GM20000 (cell line): ENCODE measurements around the gene REV1.

Experiments used
- DNase-seq: peaks from one replicate; pipeline ENCODE4 v3.0.0; 2012; ENCODE audit warnings: low spot score
- TF ChIP-seq, protein P1 (sequence below): IDR thresholded peaks from 2 replicates; pipeline ENCODE4 v1.5.1; 2012; ENCODE audit warnings: mild to moderate bottlenecking, control low read depth; ENCODE audit errors: extremely low read depth, missing control alignments

Gene REV1

DNA sequence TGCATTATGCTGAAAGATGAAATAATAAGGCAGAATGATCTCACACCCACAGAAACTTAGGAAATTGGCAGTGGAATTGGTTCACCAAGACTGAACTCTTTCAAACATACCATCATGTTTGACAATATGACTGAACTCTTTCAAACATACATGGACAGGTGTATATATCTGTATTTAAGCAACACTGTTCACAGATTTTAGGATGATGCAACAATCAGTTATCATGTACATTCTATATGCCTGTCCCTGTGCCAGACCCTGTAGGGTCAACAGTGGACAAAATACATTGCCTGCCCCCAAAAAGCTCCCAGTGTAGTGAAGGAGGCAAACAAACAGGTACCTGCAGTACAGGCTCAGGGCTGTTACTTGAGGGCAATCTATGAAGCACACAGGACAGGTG lies 2.9 kb upstream of the REV1 start:
- no peak for DNase-seq
- TF ChIP-seq, protein P1, sequence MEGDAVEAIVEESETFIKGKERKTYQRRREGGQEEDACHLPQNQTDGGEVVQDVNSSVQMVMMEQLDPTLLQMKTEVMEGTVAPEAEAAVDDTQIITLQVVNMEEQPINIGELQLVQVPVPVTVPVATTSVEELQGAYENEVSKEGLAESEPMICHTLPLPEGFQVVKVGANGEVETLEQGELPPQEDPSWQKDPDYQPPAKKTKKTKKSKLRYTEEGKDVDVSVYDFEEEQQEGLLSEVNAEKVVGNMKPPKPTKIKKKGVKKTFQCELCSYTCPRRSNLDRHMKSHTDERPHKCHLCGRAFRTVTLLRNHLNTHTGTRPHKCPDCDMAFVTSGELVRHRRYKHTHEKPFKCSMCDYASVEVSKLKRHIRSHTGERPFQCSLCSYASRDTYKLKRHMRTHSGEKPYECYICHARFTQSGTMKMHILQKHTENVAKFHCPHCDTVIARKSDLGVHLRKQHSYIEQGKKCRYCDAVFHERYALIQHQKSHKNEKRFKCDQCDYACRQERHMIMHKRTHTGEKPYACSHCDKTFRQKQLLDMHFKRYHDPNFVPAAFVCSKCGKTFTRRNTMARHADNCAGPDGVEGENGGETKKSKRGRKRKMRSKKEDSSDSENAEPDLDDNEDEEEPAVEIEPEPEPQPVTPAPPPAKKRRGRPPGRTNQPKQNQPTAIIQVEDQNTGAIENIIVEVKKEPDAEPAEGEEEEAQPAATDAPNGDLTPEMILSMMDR = no peak

DNA sequence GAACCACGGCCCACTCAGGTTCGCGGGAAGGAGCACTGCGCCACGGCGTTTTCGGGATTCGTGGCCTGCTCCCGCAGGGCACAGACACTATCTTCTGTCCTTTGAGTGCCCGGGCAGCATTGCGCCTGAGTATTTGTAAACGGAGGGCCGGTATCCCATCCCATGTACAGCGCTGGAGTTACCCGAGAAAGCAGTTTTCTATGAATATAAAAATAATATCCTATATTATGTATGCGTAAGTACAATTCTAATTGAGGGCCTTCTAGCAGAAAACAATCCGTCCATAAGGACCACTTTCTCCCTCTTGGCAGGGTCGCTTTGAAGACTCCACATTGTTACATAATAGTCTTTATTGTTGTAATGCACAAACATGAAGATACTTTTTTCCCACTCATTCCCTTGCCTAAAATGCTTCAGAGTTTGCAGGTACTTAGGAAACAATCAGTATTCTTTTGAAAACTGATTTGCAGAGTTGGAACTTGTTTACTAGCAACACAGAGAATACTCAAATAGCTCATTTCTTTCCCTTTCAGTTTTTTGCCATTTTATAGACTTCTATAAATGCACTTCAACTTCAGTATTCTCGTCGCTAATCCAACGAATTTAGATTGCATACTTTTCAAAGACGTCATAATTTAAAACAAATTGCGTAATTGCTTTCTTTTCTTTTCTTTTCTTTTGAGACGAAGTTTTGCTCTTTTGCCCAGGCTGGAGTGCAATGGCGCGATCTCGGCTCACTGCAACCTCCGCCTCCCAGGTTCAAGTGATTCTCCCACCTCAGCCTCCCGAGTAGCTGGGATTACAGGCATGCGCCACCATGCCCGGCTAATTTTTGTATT lies 1.0 kb upstream of the REV1 start:
- DNase-seq = no peak
- TF ChIP-seq, protein P1 = no peak

DNA sequence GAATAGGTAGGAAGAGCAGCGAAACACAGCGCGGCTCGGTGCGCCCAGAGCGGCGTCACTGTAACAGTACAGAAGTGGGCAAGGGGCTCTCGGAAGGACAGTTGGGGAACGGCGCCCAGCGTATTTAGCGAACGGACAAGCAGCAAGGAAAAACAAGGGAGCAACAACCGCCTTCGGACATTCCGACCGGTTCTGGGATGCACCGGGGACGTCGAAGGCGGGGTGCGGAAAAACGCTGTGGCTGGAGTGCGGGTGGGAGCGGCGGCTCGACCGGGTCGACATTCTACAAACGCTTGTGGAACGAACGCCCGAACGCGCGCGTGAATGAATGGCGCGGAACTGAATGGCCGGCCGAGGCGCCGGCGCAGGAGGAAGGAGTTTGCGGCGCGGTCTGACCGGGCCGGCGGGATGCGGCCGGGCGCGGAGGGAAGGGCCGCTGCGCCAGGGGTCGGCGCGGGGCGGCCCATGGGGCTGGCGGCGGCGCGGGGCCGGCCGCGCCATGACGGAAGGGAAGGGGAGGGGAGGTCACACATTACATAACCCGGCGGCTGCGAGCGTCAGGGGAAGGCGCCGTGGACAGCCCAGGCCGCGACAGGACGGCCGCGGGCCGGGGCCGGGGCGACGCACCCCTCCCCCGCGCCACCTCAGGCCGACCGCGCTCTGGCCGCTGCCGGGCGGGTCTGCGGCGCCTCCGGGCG lies 605 bp downstream of the REV1 start:
- TF ChIP-seq, protein P1 = no peak
- peak; percentile 85 for DNase-seq

DNA sequence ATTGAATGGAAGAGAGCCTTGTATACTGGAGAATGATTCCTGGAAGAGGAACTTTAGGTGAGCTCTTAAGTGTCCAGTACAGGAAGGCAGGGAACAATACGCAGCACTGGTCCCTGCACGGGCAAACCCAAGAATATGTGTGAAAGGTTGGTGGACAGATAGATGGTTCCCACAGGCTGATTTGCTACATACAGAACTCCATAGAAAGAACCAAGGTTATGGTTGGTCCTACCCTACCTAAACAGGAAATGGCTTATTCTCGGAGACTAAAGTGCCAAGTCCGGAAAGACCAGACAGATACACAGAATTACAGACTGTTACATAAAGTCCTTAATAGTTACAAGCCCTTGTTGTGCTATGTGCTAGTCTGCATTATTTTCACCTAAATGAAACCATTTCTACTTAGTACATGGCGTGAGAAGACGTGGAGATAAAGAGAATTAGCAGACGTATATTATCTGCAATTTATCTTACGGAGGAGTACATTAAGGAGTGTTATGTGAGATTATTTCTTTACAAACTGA lies 1.2 kb downstream of the REV1 start:
- TF ChIP-seq, protein P1 = no peak
- peak; percentile 40 for DNase-seq

DNA sequence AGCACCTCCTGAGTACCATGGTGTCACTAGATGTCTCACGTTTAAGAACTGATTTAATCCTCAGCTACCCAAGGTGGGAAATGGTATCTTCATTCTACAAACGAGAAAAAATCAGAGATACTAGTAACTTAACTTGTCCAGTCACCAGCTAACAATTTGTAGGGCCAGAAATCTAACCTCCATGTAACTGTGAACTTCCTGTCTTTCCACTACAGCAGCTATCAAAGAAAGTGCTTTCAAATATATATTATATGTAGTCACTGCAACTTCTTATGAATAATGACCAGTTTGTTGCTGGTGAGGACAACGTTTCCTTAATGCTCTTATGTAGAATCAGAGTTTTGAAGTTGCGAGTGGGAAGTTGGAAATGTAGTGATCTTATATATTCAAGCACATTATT lies 1.9 kb downstream of the REV1 start:
- TF ChIP-seq, protein P1 = no peak
- no peak for DNase-seq

DNA sequence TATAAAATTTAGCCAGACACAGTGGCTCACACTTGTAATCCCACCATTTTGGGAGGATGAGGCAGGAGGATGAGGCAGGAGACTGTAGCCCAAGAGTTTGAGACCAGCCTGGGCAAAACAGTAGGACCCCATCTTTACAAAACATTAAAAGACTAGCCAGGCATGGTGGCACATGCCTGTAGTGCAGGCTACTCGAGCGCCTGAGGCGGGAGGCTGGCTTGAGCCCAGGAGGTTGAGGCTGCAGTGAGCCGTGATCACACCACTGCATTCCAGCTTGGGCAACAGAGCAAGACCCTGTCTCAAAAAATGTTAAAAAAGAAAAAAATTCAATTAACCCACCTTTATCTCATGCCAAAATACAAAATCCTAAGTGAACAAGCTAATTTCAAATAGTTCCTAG lies 4.0 kb downstream of the REV1 start:
- DNase-seq = no peak
- TF ChIP-seq, protein P1 = no peak

GRCh38 chr2:99485411-99485810 lies 4.4 kb downstream of the REV1 start:
- DNase-seq = no peak
- TF ChIP-seq, protein P1 = no peak
